HG02840 (cell line): ENCODE results near the gene TFCP2L1.

Experiments used
- ATAC-seq: cut with Tn5 transposase; IDR thresholded peaks from one replicate; pipeline ENCODE4 v1.9.1; 2021; ENCODE audit warnings: mild to moderate bottlenecking, moderate library complexity, moderate number of reproducible peaks; ENCODE audit not compliant: unreplicated experiment, low FRiP score

Gene TFCP2L1

GRCh38 chr2:121245120-121245820 lies 39.7 kb downstream of the TFCP2L1 start:
- ATAC-seq, result no peak

DNA sequence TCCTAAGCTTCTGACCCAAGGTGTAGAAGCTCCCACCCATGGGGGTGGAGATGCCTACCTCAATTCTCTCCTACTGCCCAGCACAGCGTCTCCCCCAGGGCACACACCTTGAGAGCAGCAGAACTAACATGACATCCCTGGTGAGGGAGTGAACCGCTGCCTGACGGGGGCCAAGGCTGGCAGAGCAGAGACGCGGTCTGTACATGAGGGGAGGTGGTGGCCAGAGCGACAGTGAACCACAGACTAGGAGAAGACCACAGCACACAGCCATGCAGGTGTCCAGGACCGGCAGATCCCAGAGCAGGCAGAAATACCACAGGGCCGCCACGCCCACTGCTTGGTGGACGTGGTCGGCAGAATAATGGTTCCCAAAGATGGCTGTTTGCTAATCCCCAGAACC lies 40.4 kb downstream of the TFCP2L1 start:
- no peak for ATAC-seq

GRCh38 chr2:121243821-121244460 lies 41.1 kb downstream of the TFCP2L1 start:
- ATAC-seq, result no peak

DNA sequence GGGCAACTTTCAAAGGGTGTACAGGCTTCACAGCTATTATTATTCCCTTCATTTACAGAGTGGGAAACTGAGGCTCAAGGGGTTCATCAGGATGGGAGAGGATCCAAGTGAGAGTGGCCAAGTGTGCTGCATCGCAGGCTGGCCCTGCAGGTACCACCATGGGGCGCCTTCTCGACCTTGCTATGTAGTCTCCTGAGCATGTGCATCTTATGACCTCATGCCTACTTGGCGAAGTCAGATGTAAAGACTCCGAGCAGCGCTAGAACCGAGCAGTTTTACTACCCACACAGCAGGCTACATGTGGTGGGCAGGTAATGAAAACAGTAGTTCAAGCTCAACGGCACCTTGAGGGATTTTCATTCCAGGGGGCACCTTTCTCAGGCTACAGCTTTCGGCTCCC lies 42.0 kb downstream of the TFCP2L1 start:
- ATAC-seq, result no peak

DNA sequence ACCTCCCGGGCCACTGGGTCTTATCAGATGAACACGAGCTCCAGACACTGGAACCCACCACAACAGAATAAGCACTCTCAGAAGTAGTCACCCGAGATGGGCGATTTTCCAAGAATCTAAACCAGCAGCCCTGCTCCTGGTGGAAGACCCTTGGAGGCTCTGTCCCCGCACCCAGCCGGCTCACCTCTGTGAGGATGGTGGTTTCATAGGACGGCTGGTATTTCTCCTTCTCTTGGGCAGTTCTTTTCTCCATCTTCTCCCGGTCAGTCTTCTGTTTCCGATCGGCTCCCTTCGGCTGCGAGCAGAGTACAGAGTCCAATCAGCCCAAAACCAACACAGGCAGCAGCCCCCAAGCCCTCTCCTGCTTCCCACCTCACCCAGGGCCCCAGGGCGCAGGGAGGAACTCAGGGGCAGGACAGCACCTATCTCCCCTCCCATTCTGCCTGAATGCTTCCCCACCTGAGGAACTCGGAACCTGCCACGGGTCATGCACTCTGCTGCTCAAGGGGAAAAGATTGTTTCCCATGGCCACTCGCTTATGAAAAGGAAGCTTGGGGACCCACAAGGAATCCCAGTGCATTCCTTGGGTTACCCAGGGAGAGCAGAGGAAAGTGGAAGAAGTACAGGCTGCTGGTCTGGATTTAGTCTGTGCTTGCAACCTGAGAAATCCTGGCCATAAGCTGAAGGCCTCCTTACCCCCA lies 42.7 kb downstream of the TFCP2L1 start:
- no peak for ATAC-seq

- ATAC-seq, result no peak
Measured at GRCh38 chr2:121241466-121241865, 43.5 kb downstream of the TFCP2L1 start.

GRCh38 chr2:121240436-121240835 lies 44.6 kb downstream of the TFCP2L1 start:
- no peak for ATAC-seq

GRCh38 chr2:121239969-121240368 lies 45.0 kb downstream of the TFCP2L1 start:
- no peak for ATAC-seq

- no peak for ATAC-seq
Measured at GRCh38 chr2:121239471-121239870, 45.5 kb downstream of the TFCP2L1 start.

DNA sequence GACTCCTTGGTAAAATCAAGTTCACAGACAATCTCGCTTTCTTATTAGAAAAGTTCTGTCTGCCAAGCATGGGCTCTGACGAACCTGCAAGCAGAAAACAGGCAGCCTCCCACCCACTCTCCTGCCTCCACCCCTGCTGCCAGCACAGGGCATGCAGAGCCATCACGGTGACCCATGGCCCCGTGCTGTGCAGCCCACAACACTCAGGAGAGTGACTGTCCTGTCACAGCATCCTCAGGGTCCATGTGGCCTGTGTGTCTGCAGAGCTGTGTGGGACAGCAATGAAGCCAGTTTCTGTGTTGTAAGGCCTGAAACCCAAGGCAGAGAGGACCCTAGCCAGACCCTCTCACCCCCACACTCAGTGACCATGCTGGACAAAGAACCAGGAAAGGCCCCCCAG lies 46.2 kb downstream of the TFCP2L1 start:
- no peak for ATAC-seq

DNA sequence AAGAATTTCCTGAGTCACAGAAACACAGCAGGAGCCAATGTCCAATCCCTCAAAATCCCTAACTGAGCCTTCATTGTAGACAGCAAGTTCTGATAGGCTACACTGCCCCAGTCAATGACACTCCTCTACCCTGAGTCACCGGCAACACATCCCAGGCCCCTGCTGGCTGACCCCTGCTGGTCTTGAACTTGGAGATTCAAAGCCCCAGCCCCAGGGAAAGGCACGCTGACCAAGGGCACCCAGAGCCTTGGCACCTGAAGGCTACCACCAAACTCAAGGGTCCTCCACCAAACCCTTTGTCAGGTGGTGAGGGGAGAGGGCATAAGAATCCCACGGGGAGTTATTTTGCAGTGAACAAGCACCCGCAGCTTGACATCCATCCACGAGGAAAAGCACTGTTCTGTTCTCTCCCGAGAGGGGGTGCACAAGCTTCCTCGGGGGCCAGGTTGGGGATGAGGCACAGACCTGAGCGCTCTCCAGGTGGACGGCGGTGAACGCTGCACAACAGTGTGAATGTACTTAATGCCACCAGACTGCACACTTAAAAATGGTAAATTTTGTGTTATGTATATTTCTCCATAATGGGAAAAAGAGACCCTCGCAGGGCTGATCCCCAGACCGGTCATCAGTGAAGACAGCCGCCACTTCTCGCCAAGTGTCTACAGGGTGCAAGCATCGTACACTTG lies 46.9 kb downstream of the TFCP2L1 start:
- ATAC-seq, result no peak

GRCh38 chr2:121237336-121237979 lies 47.5 kb downstream of the TFCP2L1 start:
- ATAC-seq, result no peak

GRCh38 chr2:121236650-121237180 lies 48.3 kb downstream of the TFCP2L1 start:
- no peak for ATAC-seq

GRCh38 chr2:121236101-121236640 lies 48.8 kb downstream of the TFCP2L1 start:
- ATAC-seq, result no peak

GRCh38 chr2:121235542-121235941 lies 49.5 kb downstream of the TFCP2L1 start:
- ATAC-seq, result no peak

DNA sequence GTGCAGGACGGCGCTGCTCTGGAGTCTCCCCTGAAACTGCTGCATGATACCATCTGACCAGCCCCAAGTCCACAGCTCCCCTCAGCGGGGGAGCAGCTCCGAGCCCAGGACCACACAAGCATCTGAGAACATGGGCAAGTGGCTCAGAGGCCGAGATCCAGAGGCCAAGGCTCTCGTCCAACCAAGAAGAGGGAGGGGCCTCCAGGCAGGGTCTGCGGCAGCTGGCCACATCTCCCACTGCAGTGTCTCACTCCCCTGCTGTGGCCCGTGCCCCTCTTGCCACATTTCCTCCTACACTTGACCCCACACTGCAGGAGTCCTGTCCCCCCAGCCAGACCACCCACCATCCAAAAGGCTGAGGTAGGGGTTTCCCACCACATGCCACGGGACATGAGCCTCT lies 50.2 kb downstream of the TFCP2L1 start:
- ATAC-seq, result no peak

DNA sequence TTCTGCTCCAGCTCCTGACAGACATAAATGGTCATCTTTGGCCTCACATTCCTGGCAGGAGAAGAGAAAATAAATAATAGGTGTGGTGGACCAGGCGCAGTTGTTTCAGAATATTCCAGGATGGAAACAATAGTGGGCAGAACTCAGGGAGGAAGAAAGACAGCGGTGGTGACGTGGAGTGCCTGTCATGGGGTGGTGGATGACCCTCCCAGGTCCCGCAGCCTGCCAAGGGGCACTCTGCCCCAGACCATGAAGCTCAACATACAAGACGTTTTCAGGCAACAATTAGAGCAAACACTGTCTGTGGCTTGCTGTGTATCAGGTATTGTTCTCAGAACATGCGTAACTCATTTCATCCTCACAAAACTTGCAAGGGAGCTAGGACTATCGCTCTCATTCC lies 50.9 kb downstream of the TFCP2L1 start:
- no peak for ATAC-seq

DNA sequence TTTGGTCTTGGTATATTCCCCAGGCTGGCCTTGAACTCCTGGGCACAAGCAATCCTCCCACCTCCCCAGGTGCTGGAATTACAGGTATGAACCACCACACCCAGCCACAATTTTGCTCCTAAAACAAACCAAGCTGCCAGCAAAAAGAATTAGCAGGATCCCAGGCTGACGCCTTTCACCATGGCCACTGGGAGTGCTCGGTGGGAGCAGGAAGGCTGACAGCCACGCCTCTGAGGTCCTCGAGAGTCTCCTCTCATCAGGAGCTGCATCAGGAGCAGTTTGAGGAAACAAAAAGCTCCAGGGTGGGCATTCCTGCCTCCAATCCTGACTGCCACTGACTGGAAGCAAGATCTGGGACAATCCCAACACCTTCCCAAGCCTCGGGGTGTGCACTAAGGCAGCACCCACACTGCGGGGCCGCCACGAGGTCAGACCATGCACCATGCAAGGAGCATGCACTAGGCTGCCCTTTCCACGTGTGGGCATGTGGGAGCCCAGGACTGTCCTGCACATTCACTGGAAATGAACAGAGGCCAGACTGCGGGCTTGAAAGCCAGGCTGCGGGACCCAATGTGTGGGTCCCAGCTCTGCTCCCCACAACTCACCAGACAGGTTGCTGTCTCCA lies 51.4 kb downstream of the TFCP2L1 start:
- ATAC-seq, result no peak

DNA sequence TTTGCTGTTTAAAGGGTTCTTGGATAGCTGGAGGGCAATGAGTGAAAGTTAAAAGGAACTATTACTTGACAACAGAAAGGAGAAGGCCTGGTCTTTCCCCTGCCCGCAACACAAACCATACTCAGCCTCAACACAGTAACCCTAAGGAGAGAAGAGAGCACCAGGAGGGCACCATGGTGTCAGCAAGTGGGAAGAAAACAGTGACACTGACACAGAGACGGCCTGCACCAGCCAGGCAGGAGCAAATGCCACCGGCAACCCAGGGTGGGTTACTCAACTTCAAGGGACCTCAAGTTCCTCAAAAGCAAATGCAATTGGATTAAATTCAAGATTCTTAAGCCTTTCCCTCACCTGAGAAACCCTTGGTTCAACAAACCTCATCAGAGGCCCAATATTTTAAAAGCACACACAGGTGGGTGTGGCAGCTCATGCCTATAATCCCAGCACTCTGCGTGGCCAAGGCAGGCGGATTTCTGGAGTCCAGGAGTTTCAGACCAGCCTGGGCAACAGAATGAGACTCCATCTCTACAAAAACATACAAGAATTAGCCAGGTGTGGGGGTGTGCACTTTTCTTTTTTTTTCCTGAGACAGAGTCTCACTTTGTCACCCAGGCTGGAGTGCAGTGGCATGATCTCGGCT lies 52.3 kb downstream of the TFCP2L1 start:
- ATAC-seq, result no peak
